AG04450 (cell line): Measurements from ENCODE around the gene GNRH2. TPM values are rescaled to one million over a fixed set of nuclear protein-coding genes. Genes with fewer than 3 reads are reported as not detected.
A peak's percentile ranks its signal among the peaks of the same experiment; 100 is the strongest.

Experiments used
- CTCF ChIA-PET: fragments of 300-600, 350-600 bp; formaldehyde crosslinking; extraction: SDS; loops from one replicate; lab custom pipeline; 2022; ENCODE audit warnings: antibody characterized with exemption, inconsistent platforms; lab: Charles Lee
- POLR2A ChIA-PET: fragments of 350-600 bp; formaldehyde crosslinking; extraction: SDS; loops from one replicate; lab custom pipeline; 2021; ENCODE audit warnings: antibody characterized with exemption, inconsistent platforms; lab: Yijun Ruan, JAX
- DNase-seq: peaks from one replicate; pipeline ENCODE4 v3.0.0-alpha.2; 2011; ENCODE audit warnings: low read depth, low spot score
- H3K27ac ChIP-seq: one replicate; pipeline ENCODE4 v1.5.1; 2012; ENCODE audit warnings: low read depth, low read length, control low read depth
- H3K27me3 ChIP-seq: one replicate; pipeline ENCODE4 v1.6.0; 2012; ENCODE audit warnings: low read length; ENCODE audit not compliant: control insufficient read depth, insufficient read depth
- H3K4me3 ChIP-seq: 2 replicates; pipeline ENCODE4 v1.5.1; 2011; ENCODE audit warnings: mild to moderate bottlenecking, low read depth, low read length, control low read depth
- H3K9me3 ChIP-seq: 2 replicates; pipeline ENCODE4 v1.5.1; 2012; ENCODE audit warnings: low read length; ENCODE audit not compliant: control insufficient read depth, insufficient read depth
- CTCF ChIP-seq: IDR thresholded peaks from 2 replicates; pipeline ENCODE4 v1.5.1; 2011; ENCODE audit warnings: low read depth, low read length, control low read depth, inconsistent platforms
- polyA plus RNA-seq: library from polyadenylated mRNA; depleted of rRNA; stranded (reverse); fragments of >200 nt; gene quantifications from 2 replicates; pipeline ENCODE4 v1.2.3, GENCODE V29; 2011

The GNRH2 gene
- polyA plus RNA-seq, 1 experiment = not detected

GRCh38 chr20:3085571-3086072 lies 42.2 kb downstream of the GNRH2 start:
- DNase-seq = no peak

GRCh38 chr20:3088031-3088430 lies 44.6 kb downstream of the GNRH2 start:
- no peak for DNase-seq
- CTCF ChIA-PET = interaction anchor here (1.0 to 1.5 kb wide), 3 partner anchors 9 to 34 kb away, joined by 4 to 8 read pairs (median 6); no protein-coding TSS in a partner anchor
- POLR2A ChIA-PET = no interaction called here
- H3K27ac ChIP-seq = no peak overlapping the region
- H3K27me3 ChIP-seq = peaks cover 34% of the 10 kb centered on the region
- no peaks in the 10 kb centered on the region; the same call in 1 of the 2 replicates for H3K9me3 ChIP-seq
- no peak for TF ChIP-seq CTCF
- H3K4me3 ChIP-seq = no peak overlapping the region

More at GRCh38 chr20:3085571-3086072, 42.2 kb downstream of the GNRH2 start:
- no peak overlapping the region for H3K4me3 ChIP-seq
- peaks cover 47% of the 10 kb centered on the region for H3K27me3 ChIP-seq
- POLR2A ChIA-PET = no interaction called here
- H3K27ac ChIP-seq = no peak overlapping the region
- H3K9me3 ChIP-seq = no peaks in the 10 kb centered on the region; the same call in 1 of the 2 replicates
- CTCF ChIA-PET = no interaction called here
- TF ChIP-seq CTCF = no peak

GRCh38 chr20:3090565-3090964 lies 47.1 kb downstream of the GNRH2 start:
- no peak overlapping the region for H3K4me3 ChIP-seq
- H3K27me3 ChIP-seq = peaks cover 18% of the 10 kb centered on the region
- POLR2A ChIA-PET = no interaction called here
- no peak overlapping the region for H3K27ac ChIP-seq
- no peaks in the 10 kb centered on the region; the same call in 1 of the 2 replicates for H3K9me3 ChIP-seq
- TF ChIP-seq CTCF = no peak
- DNase-seq = no peak
- CTCF ChIA-PET = interaction anchor here (0.7 kb wide), 1 partner anchor 41 kb away, joined by 4 read pairs; no protein-coding TSS in a partner anchor

- Histone ChIP-seq H3K4me3 (peak overlapping the region; percentile 22; the same call in 1 of the 2 replicates), H3K9me3 (no peaks in the 10 kb centered on the region; the same call in 1 of the 2 replicates), H3K27me3 (peaks cover 16% of the 10 kb centered on the region), H3K27ac (no peak overlapping the region)
- ChIA-PET POLR2A (no interaction called here), CTCF (interaction anchor here (1.0 kb wide), 1 partner anchor 39 kb away, joined by 4 read pairs; no protein-coding TSS in a partner anchor)
- no peak for TF ChIP-seq CTCF
- DNase-seq = no peak
These were observed 49.4 kb downstream of the GNRH2 start for GRCh38 chr20:3092611-3093379.

GRCh38 chr20:3093861-3094361 lies 50.5 kb downstream of the GNRH2 start:
- no peak for TF ChIP-seq CTCF
- DNase-seq = no peak
- Histone ChIP-seq H3K9me3 (no peaks in the 10 kb centered on the region; the same call in 1 of the 2 replicates), H3K4me3 (no peak overlapping the region), H3K27ac (no peak overlapping the region), H3K27me3 (peaks cover 13% of the 10 kb centered on the region)
- ChIA-PET CTCF (no interaction called here), POLR2A (no interaction called here)
